Head of caudate nucleus (tissue), 42 donors: Measurements from ENCODE around the gene LCLAT1.
"Not testable (repeated sequence)": the region's sequence is repeated elsewhere in the genome, so short reads cannot be mapped to it uniquely, and the experiment has no call there.

Experiments used
- DNase-seq, 42 donors: peaks; one replicate each; pipeline versions ENCODE4 v3.0.0 to v3.0.0-alpha.2; 2020 to 2021; ENCODE audit warnings: mixed read lengths in 7 of 42
- intact Hi-C: fragments of 100-400 bp; cut with DNase I; formaldehyde crosslinking; loops from one replicate; pipeline ENCODE4 v1.15.0; 2022

Gene LCLAT1

GRCh38 chr2:30446602-30447148, 371 bp upstream of the LCLAT1 start:
- DNase-seq, result peak in 1 of 42 donors; percentile 1
- intact Hi-C loops, result no loop called here

- intact Hi-C loops, result no loop called here
- DNase-seq, result no peak
Measured at GRCh38 chr2:30448308-30448707, 1.3 kb downstream of the LCLAT1 start.

GRCh38 chr2:30448866-30449265, 1.8 kb downstream of the LCLAT1 start:
- DNase-seq, result no peak
- intact Hi-C loops, result no loop called here

DNA sequence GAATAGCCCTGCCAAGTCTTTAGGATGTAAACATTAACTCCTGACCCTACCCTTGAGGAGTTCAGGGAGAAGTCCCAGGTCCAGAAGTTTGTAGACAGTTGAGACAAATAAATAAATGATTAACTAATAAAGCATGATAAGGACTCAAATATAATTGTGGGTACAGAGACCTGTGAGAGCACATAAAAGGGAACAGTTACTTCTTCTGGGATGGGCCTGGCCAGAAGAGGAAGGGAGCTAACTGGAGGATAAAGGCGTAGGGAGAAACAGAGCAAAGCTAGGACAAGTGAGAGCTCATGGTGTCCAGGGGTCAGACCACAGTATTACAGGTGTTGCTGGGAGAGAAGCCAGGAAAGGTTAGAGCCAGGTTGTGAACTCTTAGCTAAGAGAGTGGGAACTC, 3.0 kb downstream of the LCLAT1 start:
- intact Hi-C loops, result no loop called here

GRCh38 chr2:30453498-30453897, 6.5 kb downstream of the LCLAT1 start:
- intact Hi-C loops, result no loop called here
- DNase-seq, result no peak

More for the DNA sequence above, 3.0 kb downstream of the LCLAT1 start:
- no peak for DNase-seq

DNA sequence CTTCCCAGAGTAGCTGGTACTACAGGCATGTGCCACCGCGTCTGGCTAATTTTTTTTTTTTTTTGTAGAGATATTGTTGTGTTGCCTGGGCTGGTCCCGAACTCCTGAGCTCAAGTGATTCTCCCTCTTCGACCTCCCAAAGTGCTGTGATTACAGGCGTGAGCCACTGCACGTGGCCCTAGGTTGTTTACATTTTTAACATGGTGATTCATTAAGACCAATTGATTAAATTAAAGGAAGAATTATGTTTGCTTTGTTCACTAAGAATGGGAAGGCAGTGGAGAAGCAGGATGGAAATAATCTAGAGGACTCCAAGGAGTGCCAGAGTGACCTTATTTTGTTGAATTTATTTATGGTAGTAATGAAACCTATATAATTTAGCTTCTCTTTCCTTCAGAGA, 7.5 kb downstream of the LCLAT1 start:
- no peak for DNase-seq
- intact Hi-C loops, result no loop called here

DNA sequence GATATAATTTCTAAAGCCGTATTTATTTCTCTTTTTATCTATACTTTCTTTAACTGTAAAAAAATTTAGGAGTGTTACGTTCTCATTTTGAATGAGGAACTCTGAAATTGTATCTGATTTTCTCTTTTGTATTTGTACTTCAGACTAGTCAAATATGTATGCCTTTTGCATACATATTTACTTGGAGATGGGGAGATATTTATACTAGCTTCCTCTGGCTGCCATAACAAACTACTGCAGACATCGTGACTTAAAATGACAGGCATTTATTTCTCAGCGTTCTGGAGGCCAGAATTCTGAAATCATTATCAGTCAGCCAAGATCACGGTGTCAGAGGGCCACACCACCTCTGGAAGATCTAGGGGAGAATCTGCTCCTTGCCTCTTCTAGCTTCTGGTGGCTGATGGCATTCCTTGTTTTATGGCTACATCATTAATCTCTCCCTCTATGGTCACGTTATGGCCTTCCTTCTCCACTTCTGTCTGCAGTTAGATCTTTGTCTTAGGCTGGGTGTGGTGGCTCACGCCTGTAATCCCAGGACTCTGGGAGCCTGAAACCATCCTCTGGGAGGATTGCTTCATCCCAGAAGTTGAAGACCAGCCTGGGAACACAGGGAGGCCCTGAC, 8.2 kb downstream of the LCLAT1 start:
- intact Hi-C loops, result no loop called here
- DNase-seq, result no peak

DNA sequence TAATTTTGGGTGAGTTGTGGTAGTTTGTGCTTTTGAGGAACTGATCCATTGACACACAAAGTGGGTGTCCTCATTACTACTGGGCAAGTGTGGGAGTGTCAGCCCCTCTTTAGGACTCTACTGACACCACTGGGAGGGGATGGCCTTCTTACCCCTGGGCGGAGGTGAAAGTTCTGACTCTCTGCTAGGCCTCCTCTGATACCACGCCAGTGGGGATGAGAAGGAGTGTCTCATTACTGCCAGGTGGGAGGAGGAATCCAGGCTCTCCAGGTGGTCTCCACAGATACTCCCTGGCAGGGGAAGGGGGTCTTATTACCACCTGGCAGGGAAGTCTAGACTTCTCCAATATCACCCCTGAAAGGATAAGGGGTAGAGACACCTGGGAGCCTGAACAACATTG, 9.1 kb downstream of the LCLAT1 start:
- no peak for DNase-seq
- intact Hi-C loops, result no loop called here

DNA sequence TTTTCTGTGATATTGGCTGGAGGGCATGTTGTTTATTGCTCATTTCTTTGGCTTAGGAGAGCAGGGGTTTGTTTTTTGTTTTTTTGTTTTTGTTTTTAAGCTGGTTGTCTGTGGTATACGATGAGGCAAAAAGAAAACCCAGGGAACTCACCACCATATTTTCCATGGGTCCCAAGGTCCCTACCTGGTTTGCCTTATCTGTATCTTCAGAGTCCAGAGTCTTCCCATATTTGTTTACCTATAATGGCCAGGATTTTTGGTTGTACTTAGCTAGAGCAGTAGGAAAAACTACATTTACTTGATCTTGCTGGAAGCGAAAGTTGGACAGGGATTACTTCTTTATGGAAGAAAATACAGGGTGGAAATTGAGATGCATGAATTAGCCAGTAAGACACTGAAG, 9.5 kb downstream of the LCLAT1 start:
- no peak for DNase-seq
- intact Hi-C loops, result no loop called here

DNA sequence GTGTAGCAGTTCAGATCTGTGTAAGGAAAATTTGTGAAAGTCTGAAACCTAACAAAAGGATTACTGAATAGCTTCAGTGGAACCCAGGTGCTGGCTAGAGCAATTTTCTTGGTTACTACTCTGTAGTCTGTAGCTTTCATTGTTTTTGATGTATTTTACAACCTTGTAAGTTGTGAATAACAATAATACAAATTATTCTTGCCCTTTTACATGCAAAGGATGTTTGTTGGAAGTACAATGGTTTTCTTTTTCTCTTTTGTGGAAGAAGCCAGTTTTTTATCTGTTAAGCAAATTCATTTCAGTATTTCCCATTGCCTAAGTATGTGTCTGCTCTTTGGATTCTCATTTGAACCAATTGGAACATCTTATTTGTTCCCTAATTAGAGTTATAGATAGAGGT, 10.2 kb downstream of the LCLAT1 start:
- no peak for DNase-seq
- intact Hi-C loops, result no loop called here

DNA sequence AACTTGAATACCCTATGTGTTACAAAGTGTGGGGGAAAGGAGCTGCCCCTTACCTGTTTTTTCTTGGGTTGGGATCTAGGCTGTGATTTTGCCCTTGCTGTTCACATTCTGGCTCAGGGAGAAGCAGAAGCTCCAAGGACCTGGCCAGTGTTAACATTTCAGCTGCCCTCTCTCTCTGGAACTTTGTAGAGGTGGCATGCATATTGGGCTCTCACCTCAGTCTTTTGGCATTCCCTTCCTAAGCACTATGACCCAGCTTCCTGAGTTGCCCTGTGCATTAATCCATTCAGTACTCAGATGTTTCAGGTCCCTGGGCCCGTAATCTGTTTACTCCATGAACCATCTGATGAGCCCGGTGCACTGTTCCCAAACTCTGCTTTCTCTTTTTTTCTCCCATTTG, 12.1 kb downstream of the LCLAT1 start:
- intact Hi-C loops, result no loop called here

GRCh38 chr2:30462131-30462857, 15.2 kb downstream of the LCLAT1 start:
- intact Hi-C loops, result no loop called here
- DNase-seq, result no peak

More for the DNA sequence above, 12.1 kb downstream of the LCLAT1 start:
- DNase-seq, result no peak

DNA sequence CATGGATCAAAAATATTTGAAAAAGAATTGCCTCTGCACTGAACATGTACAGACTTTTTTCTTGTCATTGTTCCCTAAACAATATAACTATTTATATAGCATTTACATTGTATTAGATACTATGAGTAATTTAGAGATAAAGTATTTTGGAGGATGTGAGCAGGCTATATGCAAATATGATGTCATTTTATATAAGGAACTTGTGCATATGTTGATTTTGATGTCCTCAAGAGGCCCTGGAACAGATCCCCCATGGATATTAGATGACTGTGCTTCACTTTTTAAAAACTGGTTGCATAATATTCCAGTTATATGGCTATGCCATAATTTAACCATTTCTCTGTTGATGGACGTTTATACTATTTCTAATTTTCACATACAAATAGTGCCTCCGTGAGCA, 16.5 kb downstream of the LCLAT1 start:
- intact Hi-C loops, result no loop called here
- no peak for DNase-seq

DNA sequence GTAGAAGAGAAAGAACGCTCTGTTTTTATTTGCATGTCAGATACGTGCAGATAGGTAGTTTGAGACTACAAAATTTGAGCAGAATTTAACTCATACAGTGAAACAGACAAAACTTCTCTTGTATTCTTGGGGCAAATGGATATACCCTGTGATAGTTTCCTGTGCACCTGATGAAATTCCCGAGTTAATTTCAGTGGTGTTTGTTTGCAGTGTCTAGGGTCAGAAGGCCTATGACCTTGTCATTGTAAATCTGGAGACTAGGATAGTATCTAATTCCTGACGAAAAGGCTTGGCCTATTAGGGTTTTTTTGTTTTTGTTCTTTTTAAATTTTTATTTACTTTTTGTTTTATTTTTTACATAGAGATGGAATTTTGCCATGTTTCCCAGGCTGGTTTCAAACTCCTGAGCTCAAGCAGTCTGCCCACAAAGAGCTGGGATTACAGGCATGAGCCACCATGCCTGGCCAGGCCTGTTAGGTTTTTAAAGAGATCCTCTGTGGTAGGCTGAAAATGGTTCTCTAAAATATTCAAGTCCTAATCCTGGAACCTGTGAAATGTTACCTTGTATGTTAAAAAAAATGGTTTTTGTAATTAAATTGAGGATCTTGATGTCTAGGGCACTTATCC, 17.6 kb downstream of the LCLAT1 start:
- intact Hi-C loops, result no loop called here
- DNase-seq, result no peak

GRCh38 chr2:30465171-30465545, 18.1 kb downstream of the LCLAT1 start:
- intact Hi-C loops, result no loop called here
- no peak for DNase-seq

GRCh38 chr2:30466216-30466615, 19.2 kb downstream of the LCLAT1 start:
- DNase-seq, result no peak
- intact Hi-C loops, result no loop called here

- DNase-seq, intact Hi-C loops: not testable (repeated sequence)
Measured at GRCh38 chr2:30467062-30467826, 20.2 kb downstream of the LCLAT1 start.

GRCh38 chr2:30470426-30470825, 23.4 kb downstream of the LCLAT1 start:
- DNase-seq, result no peak
- intact Hi-C loops, result no loop called here

- intact Hi-C loops, result no loop called here
Measured at GRCh38 chr2:30472326-30472725, 25.3 kb downstream of the LCLAT1 start.

DNA sequence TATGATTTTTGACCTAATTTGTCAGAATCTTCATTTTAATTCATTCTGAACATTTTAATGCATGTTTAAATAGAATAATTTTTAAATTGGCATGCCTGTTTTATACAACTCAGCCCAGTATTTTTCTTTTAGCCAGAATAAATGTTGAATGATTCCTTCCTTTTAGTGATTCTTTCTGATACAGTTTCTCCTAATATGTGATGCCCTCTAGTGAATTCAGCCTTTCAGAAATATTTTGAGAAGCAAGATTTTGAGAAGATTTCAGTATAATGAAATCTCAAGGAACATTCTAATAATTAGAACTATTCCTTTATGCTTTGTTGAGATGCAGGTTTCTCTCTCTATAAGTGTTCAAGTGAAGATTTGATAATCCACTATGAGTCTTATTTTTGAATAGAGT, 28.5 kb downstream of the LCLAT1 start:
- intact Hi-C loops, result no loop called here
- no peak for DNase-seq

More at GRCh38 chr2:30472326-30472725, 25.3 kb downstream of the LCLAT1 start:
- no peak for DNase-seq
